ENCODE data around the gene C17orf50.
"Not testable (repeated sequence)": the region's sequence is repeated elsewhere in the genome, so short reads cannot be mapped to it uniquely, and the experiment has no call there.

C17orf50 gene

GRCh38 chr17:35735036-35735805, 25.5 kb upstream of the C17orf50 start:
- DNase-seq, result no peak

- no peak for DNase-seq
Measured at GRCh38 chr17:35736236-35736635, 24.5 kb upstream of the C17orf50 start.

- DNase-seq, result no peak
Measured at GRCh38 chr17:35738519-35739133, 22.1 kb upstream of the C17orf50 start.

GRCh38 chr17:35740216-35740615, 20.5 kb upstream of the C17orf50 start:
- DNase-seq, result no peak

GRCh38 chr17:35740997-35741931, 19.4 kb upstream of the C17orf50 start:
- no peak for DNase-seq

- no peak for DNase-seq
Measured at GRCh38 chr17:35742496-35742895, 18.2 kb upstream of the C17orf50 start.

GRCh38 chr17:35742896-35743477, 17.7 kb upstream of the C17orf50 start:
- DNase-seq, result no peak

GRCh38 chr17:35743626-35744328, 16.9 kb upstream of the C17orf50 start:
- peak in 1 of 2 donors; percentile 6 for DNase-seq

- DNase-seq, result no peak
Measured at GRCh38 chr17:35744830-35745229, 15.9 kb upstream of the C17orf50 start.

- no peak for DNase-seq
Measured at GRCh38 chr17:35745246-35745645, 15.4 kb upstream of the C17orf50 start.

- DNase-seq, result no peak
Measured at GRCh38 chr17:35745749-35746320, 14.9 kb upstream of the C17orf50 start.

- peak; percentile 28 to 67 for DNase-seq
Measured at GRCh38 chr17:35747540-35748017, 13.1 kb upstream of the C17orf50 start.

- DNase-seq, result no peak
Measured at GRCh38 chr17:35748341-35748841, 12.3 kb upstream of the C17orf50 start.

- no peak for DNase-seq
Measured at GRCh38 chr17:35748979-35749378, 11.7 kb upstream of the C17orf50 start.

GRCh38 chr17:35749560-35750412, 10.9 kb upstream of the C17orf50 start:
- no peak for DNase-seq

- no peak for DNase-seq
Measured at GRCh38 chr17:35750526-35751395, 9.9 kb upstream of the C17orf50 start.

- DNase-seq, result not testable (repeated sequence)
Measured at GRCh38 chr17:35751541-35751940, 9.1 kb upstream of the C17orf50 start.

GRCh38 chr17:35752471-35752870, 8.2 kb upstream of the C17orf50 start:
- no peak for DNase-seq

- DNase-seq, result no peak
Measured at GRCh38 chr17:35752945-35753764, 7.5 kb upstream of the C17orf50 start, which contains the start of gene GAS2L2. GAS2L2 (minus strand) TSS chr17:35753239; CDS start chr17:35752850, 389 bp downstream.

Data from bone marrow (tissue), 2 donors.